Measurements from ENCODE around the gene R3HDML.
A peak's percentile ranks its signal among the peaks of the same experiment; 100 is the strongest.
"Not testable (repeated sequence)": the region's sequence is repeated elsewhere in the genome, so short reads cannot be mapped to it uniquely, and the experiment has no call there.

Gene R3HDML

GRCh38 chr20:44336725-44337380 lies at the start of gene R3HDML:
TSS of gene R3HDML (plus strand) at chr20:44337043. CDS start at chr20:44337158, 115 bp downstream.
- no peak for DNase-seq

GRCh38 chr20:44287272-44288097 lies 49.4 kb upstream of the R3HDML start:
- no peak for DNase-seq

GRCh38 chr20:44288252-44288651 lies 48.6 kb upstream of the R3HDML start:
- no peak for DNase-seq

GRCh38 chr20:44291754-44292153 lies 45.1 kb upstream of the R3HDML start:
- no peak for DNase-seq

GRCh38 chr20:44296011-44296410 lies 40.8 kb upstream of the R3HDML start:
- DNase-seq, result no peak

- DNase-seq, result no peak
Observed at GRCh38 chr20:44297721-44298120, 39.1 kb upstream of the R3HDML start.

- not testable (repeated sequence) for DNase-seq
Observed at GRCh38 chr20:44299011-44299535, 37.8 kb upstream of the R3HDML start.

- DNase-seq, result no peak
Observed at GRCh38 chr20:44301285-44301684, 35.6 kb upstream of the R3HDML start.

- DNase-seq, result no peak
Observed at GRCh38 chr20:44302026-44302669, 34.7 kb upstream of the R3HDML start.

GRCh38 chr20:44302736-44303135 lies 34.1 kb upstream of the R3HDML start:
- DNase-seq, result no peak

GRCh38 chr20:44304383-44304782 lies 32.5 kb upstream of the R3HDML start:
- no peak for DNase-seq

GRCh38 chr20:44306927-44307326 lies 29.9 kb upstream of the R3HDML start:
- DNase-seq, result no peak

GRCh38 chr20:44309763-44310663 lies 26.8 kb upstream of the R3HDML start:
- no peak for DNase-seq

- DNase-seq, result peak; percentile 91 to 94
Observed at GRCh38 chr20:44310664-44311639, 25.9 kb upstream of the R3HDML start, which contains the start of gene FITM2. TSS of gene FITM2 (minus strand) at chr20:44311202. CDS start at chr20:44311148, 54 bp downstream.

- DNase-seq, result no peak
Observed at GRCh38 chr20:44314870-44315269, 22.0 kb upstream of the R3HDML start.

- no peak for DNase-seq
Observed at GRCh38 chr20:44319839-44320422, 16.9 kb upstream of the R3HDML start.

- DNase-seq, result no peak
Observed at GRCh38 chr20:44324343-44324742, 12.5 kb upstream of the R3HDML start.

GRCh38 chr20:44326391-44327159 lies 10.3 kb upstream of the R3HDML start:
- DNase-seq, result no peak

- DNase-seq, result not testable (repeated sequence)
Observed at GRCh38 chr20:44327748-44328147, 9.1 kb upstream of the R3HDML start.

GRCh38 chr20:44328428-44328827 lies 8.4 kb upstream of the R3HDML start:
- DNase-seq, result no peak
